ENCODE results near the gene KRTAP10-1.

DNA sequence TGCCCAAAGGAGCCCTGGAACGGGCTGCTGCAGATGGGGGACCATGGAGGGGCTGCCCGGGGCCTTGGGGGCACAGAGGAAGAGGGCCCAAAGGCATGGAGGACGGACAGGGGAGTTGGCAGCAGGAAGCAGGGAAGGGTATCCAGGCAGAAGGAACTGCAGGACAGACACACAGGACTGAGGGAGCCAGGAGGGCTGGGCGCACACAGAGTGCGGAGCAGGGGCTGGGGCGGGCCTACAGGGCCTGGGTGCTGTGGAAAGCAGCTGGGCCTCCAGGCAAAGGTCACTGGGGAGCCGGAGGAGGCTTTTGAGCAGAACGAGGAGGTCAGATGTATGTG lies 28.1 kb downstream of the KRTAP10-1 start:
- TF ChIP-seq FOXK2 (conservative IDR thresholded peaks at IDR 0.05 in 1 of 2, IDR thresholded peaks at IDR 0.05 in 1 of 2; ENCODE audit: low read depth in 2 of 2) (no peak), NKRF (IDR thresholded peaks at IDR 0.05; ENCODE audit: borderline replicate concordance) (no peak), POLR2A (conservative IDR thresholded peaks at IDR 0.05) (no peak), ZNF75A (CRISPR knock-in tag; IDR thresholded peaks at IDR 0.05) (no peak), HCFC1 (IDR thresholded peaks at IDR 0.05; ENCODE audit: low read depth, low read length) (no peak)
- TF ChIP-seq, protein P1, sequence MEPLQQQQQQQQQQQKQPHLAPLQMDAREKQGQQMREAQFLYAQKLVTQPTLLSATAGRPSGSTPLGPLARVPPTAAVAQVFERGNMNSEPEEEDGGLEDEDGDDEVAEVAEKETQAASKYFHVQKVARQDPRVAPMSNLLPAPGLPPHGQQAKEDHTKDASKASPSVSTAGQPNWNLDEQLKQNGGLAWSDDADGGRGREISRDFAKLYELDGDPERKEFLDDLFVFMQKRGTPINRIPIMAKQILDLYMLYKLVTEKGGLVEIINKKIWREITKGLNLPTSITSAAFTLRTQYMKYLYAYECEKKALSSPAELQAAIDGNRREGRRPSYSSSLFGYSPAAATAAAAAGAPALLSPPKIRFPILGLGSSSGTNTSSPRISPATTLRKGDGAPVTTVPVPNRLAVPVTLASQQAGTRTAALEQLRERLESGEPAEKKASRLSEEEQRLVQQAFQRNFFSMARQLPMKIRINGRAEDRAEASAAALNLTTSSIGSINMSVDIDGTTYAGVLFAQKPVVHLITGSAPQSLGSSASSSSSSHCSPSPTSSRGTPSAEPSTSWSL (CRISPR knock-in tag; IDR thresholded peaks at IDR 0.05; ENCODE audit: borderline replicate concordance), result no peak

All from K562 (cell line).